Hematopoietic multipotent progenitor cell treated with erythropoietin and hydrocortisone succinate and interleukin-3 and kit ligand, for 6 days (in vitro differentiated cells): ENCODE measurements around the gene PIK3C2B.

ENCODE experiments used
- DNase-seq: peaks from one replicate; pipeline ENCODE4 v3.0.0-alpha.2; 2015

The PIK3C2B gene

GRCh38 chr1:204460346-204460745 is 34.3 kb downstream of the PIK3C2B start:
- DNase-seq: no peak

GRCh38 chr1:204459706-204460105 is 34.9 kb downstream of the PIK3C2B start:
- DNase-seq: no peak

GRCh38 chr1:204457666-204458065 is 36.9 kb downstream of the PIK3C2B start:
- DNase-seq: no peak

- DNase-seq: no peak
Observed at GRCh38 chr1:204456826-204457442, 37.7 kb downstream of the PIK3C2B start.

GRCh38 chr1:204455831-204456145 is 38.8 kb downstream of the PIK3C2B start:
- no peak for DNase-seq

GRCh38 chr1:204455063-204455830 is 39.4 kb downstream of the PIK3C2B start:
- DNase-seq: no peak

- DNase-seq: no peak
Observed at GRCh38 chr1:204454476-204454875, 40.1 kb downstream of the PIK3C2B start.

- DNase-seq: no peak
Observed at GRCh38 chr1:204453141-204453772, 41.3 kb downstream of the PIK3C2B start.

- no peak for DNase-seq
Observed at GRCh38 chr1:204451352-204452124, 43.1 kb downstream of the PIK3C2B start.

- no peak for DNase-seq
Observed at GRCh38 chr1:204450461-204451257, 43.9 kb downstream of the PIK3C2B start.

GRCh38 chr1:204449678-204450280 is 44.8 kb downstream of the PIK3C2B start:
- DNase-seq: no peak

GRCh38 chr1:204448991-204449677 is 45.5 kb downstream of the PIK3C2B start:
- no peak for DNase-seq

- DNase-seq: no peak
Observed at GRCh38 chr1:204448344-204448964, 46.2 kb downstream of the PIK3C2B start.

GRCh38 chr1:204447736-204448135 is 46.9 kb downstream of the PIK3C2B start:
- DNase-seq: no peak

GRCh38 chr1:204447190-204447589 is 47.4 kb downstream of the PIK3C2B start:
- DNase-seq: no peak

- DNase-seq: peak; percentile 87
Observed at GRCh38 chr1:204446413-204447111, 48.0 kb downstream of the PIK3C2B start.

- peak; percentile 59 for DNase-seq
Observed at GRCh38 chr1:204445860-204446412, 48.7 kb downstream of the PIK3C2B start.
